Activated CD4-positive, alpha-beta T cell treated with anti-CD3 and anti-CD28 coated beads, Interleukin-10, Interleukin-2, amounts not matched to agents 100 ng/mL and 50 ng/mL, durations not matched to agents 16 hours and 8 hours (primary cell): ENCODE data around the gene ACP2.

Experiments
- DNase-seq: peaks from one replicate; pipeline ENCODE4 v3.0.0-alpha.2; 2020

Gene ACP2, protein sequence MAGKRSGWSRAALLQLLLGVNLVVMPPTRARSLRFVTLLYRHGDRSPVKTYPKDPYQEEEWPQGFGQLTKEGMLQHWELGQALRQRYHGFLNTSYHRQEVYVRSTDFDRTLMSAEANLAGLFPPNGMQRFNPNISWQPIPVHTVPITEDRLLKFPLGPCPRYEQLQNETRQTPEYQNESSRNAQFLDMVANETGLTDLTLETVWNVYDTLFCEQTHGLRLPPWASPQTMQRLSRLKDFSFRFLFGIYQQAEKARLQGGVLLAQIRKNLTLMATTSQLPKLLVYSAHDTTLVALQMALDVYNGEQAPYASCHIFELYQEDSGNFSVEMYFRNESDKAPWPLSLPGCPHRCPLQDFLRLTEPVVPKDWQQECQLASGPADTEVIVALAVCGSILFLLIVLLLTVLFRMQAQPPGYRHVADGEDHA

DNA sequence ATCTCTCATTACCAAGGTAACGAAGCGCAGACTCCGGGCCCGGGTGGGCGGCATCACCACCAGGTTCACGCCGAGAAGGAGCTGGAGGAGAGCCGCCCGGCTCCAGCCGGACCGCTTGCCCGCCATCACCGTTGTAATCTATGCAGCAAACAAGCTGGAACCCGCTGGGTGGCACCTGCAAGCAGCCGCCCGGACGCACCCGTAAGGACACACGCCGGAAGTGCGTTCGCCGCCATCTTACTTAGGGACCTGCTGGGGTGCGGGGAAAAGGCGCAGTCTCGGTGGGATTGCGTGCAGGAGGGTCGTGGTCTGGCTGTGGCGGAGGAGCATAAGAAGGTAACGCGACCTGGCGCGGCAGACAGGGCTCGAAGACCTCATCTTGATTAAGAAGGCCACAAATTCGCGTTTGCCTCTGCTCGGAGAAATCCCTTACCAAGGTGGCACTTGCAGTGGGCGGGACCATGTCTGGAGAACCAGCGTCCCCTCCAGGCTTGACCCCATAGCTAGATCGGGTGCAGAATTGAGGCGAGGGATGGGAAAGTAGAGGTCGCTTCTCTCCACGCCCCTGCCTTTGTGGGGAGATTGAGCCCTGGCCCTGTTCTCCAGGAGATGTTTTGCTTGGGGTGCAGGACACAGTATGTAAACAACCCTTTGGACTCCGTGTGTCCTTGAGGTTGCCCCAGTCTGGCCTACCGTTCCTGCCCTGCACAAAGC, at the start of gene ACP2:
ACP2 (minus strand) TSS at position 151 of the 714 bp plus-strand sequence; CDS start at position 126, 25 bp downstream.
- DNase-seq: peak; percentile 93

GRCh38 chr11:47296045-47296444, 47.4 kb upstream of the ACP2 start:
- DNase-seq: no peak

GRCh38 chr11:47295385-47295784, 46.8 kb upstream of the ACP2 start:
- no peak for DNase-seq

DNA sequence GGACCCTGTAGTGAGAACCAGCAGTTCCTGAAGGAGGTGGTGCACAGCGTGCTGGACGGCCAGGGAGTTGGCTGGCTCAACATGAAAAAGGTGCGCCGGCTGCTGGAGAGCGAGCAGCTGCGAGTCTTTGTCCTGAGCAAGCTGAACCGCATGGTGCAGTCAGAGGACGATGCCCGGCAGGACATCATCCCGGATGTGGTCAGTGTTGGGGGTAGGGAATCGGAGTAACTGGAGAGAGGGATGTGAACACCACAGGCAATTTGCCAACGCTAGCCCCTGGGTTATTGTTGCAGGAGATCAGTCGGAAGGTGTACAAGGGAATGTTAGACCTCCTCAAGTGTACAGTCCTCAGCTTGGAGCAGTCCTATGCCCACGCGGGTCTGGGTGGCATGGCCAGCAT, 41.2 kb upstream of the ACP2 start:
- DNase-seq: no peak

GRCh38 chr11:47288066-47288465, 39.5 kb upstream of the ACP2 start:
- DNase-seq: no peak

- no peak for DNase-seq
Observed at GRCh38 chr11:47285969-47286770, 37.6 kb upstream of the ACP2 start.

GRCh38 chr11:47284151-47284550, 35.5 kb upstream of the ACP2 start:
- no peak for DNase-seq

DNA sequence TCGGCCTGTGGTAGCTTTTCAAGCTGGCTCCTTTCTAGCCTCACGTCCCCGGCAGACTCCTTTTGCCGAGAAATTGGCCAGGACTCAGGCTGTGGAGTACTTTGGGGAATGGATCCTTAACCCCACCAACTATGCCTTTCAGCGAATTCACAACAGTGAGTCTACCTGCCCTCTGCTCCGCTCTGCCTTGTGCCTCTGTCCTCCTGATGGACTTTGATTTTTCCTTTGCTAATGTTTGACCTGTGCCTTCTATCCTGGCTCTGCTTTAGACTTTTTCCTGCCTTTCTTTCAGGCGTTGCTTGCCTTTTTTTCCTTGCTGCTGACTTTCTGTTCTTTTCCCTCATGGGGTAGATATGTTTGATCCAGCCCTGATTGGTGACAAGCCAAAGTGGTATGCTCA, 33.8 kb upstream of the ACP2 start:
- no peak for DNase-seq

DNA sequence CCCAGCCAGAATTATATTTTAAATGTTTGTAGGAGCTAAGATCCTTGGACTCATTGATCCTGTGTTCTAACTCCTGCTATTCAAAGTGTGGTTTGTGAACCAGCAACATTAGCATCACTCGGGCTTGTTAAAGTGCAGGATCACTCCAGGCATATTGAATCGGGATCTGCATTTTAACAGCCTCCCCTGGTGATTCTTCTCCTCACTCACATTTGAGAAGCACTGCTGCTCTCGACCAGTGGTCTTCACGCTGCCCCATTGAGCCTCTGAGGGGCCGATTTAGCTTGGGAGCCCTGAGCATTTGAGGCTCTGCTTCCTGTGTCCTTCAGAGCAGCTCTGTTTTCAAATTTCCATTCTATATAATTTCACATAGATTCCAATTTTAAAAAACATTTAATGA, 32.2 kb upstream of the ACP2 start:
- no peak for DNase-seq

DNA sequence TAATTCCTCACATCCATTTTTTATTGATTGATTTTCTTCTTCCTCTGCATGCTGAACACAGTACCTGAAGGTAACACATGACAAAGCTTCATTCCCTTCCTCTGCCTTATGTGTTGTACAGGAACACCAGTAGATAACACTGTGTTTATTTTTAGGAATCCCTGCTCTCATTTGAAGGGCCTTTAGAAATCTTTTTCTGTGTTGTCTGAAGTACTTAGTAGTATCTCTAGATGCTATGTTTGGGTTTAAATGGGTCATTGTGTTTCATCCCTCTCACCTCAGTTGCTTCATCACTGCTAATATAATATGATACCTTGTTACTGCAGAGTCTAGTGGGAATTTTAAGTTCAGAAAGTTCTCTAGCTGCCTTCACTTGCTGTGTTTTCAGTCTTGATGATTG, 31.5 kb upstream of the ACP2 start:
- no peak for DNase-seq

GRCh38 chr11:47278769-47279168, 30.2 kb upstream of the ACP2 start:
- DNase-seq: no peak

- DNase-seq: no peak
Observed at GRCh38 chr11:47278058-47278457, 29.4 kb upstream of the ACP2 start.

- no peak for DNase-seq
Observed at GRCh38 chr11:47276923-47277322, 28.3 kb upstream of the ACP2 start.

DNA sequence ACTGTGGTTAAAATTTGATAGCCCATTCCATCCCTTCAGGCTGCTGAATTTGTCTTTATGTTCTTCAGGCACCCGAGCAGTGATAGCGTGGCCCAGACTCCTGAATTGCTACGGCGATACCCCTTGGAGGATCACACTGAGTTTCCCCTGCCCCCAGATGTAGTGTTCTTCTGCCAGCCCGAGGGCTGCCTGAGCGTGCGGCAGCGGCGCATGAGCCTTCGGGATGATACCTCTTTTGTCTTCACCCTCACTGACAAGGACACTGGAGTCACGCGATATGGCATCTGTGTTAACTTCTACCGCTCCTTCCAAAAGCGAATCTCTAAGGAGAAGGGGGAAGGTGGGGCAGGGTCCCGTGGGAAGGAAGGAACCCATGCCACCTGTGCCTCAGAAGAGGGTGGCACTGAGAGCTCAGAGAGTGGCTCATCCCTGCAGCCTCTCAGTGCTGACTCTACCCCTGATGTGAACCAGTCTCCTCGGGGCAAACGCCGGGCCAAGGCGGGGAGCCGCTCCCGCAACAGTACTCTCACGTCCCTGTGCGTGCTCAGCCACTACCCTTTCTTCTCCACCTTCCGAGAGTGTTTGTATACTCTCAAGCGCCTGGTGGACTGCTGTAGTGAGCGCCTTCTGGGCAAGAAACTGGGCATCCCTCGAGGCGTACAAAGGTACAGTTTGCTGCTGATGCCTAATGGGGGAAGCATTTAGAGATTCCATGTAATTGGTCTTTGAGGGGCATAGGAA, 26.1 kb upstream of the ACP2 start:
- no peak for DNase-seq

DNA sequence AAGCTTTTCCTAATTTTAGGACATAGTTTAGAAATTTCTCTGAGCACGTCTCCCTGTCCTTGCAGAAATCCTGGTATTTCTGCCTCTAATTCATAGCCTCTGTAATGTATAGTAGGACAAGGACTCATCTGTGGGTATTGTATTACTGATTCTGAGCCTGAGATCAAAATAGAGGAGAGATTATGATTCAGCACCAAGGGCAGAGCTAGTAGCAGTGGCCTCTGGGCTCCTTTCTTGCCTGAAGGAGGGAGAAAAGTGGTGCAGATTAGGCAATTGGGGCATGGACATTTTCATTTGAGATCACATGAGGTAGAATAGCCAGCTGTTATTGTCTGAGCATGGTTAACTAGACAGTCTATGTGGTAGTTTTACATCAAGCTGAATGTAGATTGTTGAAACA, 24.1 kb upstream of the ACP2 start:
- no peak for DNase-seq

DNA sequence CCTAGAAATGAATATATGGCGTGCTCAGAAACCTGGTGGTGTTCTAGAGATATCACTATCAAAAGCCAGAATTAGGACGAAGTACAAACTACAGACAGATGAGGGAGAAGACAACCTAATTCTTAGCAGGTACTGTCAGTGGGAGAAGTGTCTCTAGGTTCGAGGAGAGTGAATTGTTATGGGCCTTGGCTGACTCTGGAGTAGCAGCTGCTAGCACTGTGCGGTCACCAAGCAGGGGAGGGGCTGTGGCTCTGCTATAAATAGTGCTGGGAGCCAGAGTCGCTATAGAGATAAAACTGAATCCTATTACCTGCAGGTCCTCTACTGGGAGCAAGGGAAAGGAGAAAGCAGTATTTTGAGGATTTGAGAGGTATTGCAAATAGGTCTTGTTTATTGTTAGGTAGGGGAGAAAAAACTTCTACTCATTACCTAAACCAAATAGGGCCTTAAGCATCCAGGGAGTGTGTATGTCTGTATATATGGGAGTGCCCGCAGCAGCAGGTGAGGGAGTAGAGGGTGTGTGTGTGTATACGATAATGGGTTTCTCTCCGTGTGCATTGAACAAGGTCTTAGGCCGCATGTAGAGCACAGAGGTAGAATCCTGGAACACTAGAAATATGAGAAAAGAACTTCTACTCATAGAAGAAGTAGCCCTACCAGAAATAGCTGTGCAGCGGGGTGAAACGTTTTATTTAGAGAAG, 23.5 kb upstream of the ACP2 start:
- no peak for DNase-seq

- peak; percentile 27 for DNase-seq
Observed at GRCh38 chr11:47271328-47271727, 22.7 kb upstream of the ACP2 start.

DNA sequence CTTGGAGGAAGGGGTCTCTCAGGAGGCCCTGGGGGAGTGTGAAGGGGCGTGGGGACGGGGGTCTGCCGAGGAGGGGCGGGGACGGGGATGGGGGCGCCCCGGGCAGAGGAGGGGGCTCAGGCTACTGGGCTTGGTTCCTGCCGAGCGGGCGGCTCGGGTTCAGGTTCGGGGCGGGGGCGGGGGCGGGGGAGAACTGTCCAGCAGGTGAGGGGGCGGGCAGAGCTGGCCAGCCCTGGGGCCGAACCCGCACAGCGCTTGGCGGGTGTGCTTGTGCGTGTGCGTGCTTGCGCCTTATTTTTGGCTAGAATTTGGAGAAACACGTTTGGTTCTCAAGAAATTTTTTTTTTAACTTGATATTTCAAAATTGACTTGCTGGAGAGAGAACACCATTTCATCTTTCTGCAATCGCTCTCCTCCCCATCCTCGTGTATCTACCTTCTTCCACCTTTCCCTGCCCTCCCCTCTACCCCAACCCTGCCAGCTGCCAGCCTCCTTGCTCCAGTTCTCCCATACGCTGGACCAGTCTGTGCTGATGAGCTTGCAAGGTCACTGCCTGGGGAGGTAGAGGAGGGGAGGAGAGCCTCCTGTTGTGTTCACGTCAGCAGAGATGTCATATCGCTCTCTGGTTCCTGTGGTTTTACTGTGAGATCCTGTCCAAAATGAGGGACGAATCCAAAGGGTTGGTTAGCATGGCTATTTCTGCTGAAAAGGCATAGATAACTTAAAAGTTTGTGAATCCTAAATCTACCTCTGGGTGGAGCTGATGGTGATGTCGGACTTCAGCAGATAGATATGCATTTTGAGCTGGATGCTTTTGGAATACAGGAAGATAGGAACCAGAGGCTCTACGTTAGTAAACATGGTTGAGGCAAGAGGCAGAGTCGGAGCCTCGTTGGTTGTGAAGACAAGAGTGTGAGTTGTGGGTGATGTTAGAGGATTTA, 22.0 kb upstream of the ACP2 start:
- peak; percentile 70 for DNase-seq

- peak; percentile 93 for DNase-seq
Observed at GRCh38 chr11:47269829-47270305, 21.3 kb upstream of the ACP2 start, which contains the start of gene MADD. TSS of gene MADD (plus strand) at chr11:47270133.

DNA sequence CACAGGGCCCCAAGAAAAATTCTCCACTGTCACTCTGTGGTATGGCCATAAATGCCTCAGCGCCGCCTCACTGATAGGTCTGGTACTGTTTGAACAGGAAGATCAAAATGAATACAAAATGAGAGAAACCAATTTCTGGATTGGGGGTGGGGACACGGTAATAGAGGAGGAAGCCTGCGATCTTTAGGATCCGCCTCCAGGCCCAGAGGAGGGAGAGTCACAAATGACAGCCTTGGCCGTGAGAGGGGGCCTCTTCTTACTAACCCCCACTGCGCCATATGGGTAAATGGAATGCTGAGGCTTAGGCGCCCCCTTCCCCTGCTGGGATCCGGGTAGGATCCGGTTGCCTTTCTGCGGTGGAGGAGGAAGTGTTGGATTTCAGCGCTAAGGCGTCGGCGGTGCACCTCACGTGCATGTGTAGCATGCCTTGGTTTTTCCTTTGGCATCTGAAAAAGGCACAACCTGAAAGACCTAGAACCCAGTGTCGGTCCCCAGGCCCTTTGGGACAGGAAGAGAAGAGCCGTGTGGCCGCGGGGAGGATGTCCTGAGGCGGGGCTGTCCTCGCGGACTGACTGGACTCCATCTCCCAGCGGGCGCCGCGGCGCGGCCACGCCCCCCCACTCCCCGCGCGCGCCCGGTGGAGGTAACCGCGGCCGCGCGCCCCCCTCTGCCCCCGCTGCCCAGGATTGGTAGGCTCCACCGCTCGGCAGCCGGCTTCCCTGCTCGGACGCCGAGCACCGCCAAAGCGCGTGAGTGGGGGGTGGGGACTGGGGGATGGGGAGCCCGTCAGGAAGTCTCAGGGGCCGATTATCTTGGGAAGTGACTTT, 20.6 kb upstream of the ACP2 start:
- peak; percentile 91 for DNase-seq
